Activated naive CD8-positive, alpha-beta T cell treated with anti-CD3 and anti-CD28 coated beads for 36 hours (primary cell): ENCODE data around the gene DPP10. TPM values are rescaled to one million over a fixed set of nuclear protein-coding genes. Genes with fewer than 3 reads are reported as not detected.
"Not testable (repeated sequence)": the region's sequence is repeated elsewhere in the genome, so short reads cannot be mapped to it uniquely, and the experiment has no call there.

Experiments
- DNase-seq: peaks from one replicate; pipeline ENCODE4 v3.0.0; 2021
- H3K27ac Mint-ChIP-seq: one replicate; pipeline ENCODE4 v1.8.0; 2022; ENCODE audit warnings: mild to moderate bottlenecking, moderate library complexity, mixed read lengths
- H3K27me3 Mint-ChIP-seq: one replicate; pipeline ENCODE4 v1.8.0; 2022; ENCODE audit warnings: mild to moderate bottlenecking, mixed read lengths
- H3K36me3 Mint-ChIP-seq: one replicate; pipeline ENCODE4 v1.8.0; 2021; ENCODE audit warnings: mild to moderate bottlenecking, mixed read lengths
- H3K4me1 Mint-ChIP-seq: one replicate; pipeline ENCODE4 v1.8.0; 2021; ENCODE audit warnings: mixed read lengths
- H3K4me3 Mint-ChIP-seq: one replicate; pipeline ENCODE4 v1.8.0; 2022; ENCODE audit warnings: mild to moderate bottlenecking, moderate library complexity, mixed read lengths
- H3K9me3 Mint-ChIP-seq: one replicate; pipeline ENCODE4 v1.8.0; 2022; ENCODE audit warnings: mixed read lengths
- total RNA-seq, 2 experiments: library from RNA; stranded (reverse); gene quantifications; one replicate each; pipeline ENCODE4 v1.2.3, GENCODE V29; 2021

DPP10 gene
- not detected for total RNA-seq

GRCh38 chr2:114442510-114442909, at the start of gene DPP10:
DPP10 (plus strand) TSS chr2:114442641.
- no peak within 1 kb of the TSS for H3K4me3 Mint-ChIP-seq
- H3K27ac Mint-ChIP-seq: no peak within 1 kb of the TSS
- no peaks in the 10 kb centered on the region for H3K36me3 Mint-ChIP-seq
- no peaks in the 10 kb centered on the region for H3K4me1 Mint-ChIP-seq
- no peaks in the 10 kb centered on the region for H3K9me3 Mint-ChIP-seq
- H3K27me3 Mint-ChIP-seq: peaks cover 15% of the 10 kb centered on the region
- peak; percentile 4 for DNase-seq

GRCh38 chr2:114400890-114401289, 41.6 kb upstream of the DPP10 start:
- no peaks in the 10 kb centered on the region for H3K9me3 Mint-ChIP-seq
- no peaks in the 10 kb centered on the region for H3K36me3 Mint-ChIP-seq
- H3K4me3 Mint-ChIP-seq: no peak overlapping the region
- H3K27ac Mint-ChIP-seq: no peak overlapping the region
- H3K27me3 Mint-ChIP-seq: peaks cover 5% of the 10 kb centered on the region
- DNase-seq: no peak
- H3K4me1 Mint-ChIP-seq: no peaks in the 10 kb centered on the region

- peaks cover 10% of the 10 kb centered on the region for H3K9me3 Mint-ChIP-seq
- no peaks in the 10 kb centered on the region for H3K36me3 Mint-ChIP-seq
- H3K4me1 Mint-ChIP-seq: no peaks in the 10 kb centered on the region
- no peak overlapping the region for H3K4me3 Mint-ChIP-seq
- DNase-seq: no peak
- H3K27ac Mint-ChIP-seq: no peak overlapping the region
- peaks cover 5% of the 10 kb centered on the region for H3K27me3 Mint-ChIP-seq
Observed at GRCh38 chr2:114405247-114406116, 37.0 kb upstream of the DPP10 start.

GRCh38 chr2:114406347-114406746, 36.1 kb upstream of the DPP10 start:
- Mint-ChIP-seq H3K9me3 (peaks cover 13% of the 10 kb centered on the region), H3K27me3 (peaks cover 5% of the 10 kb centered on the region), H3K4me3 (no peak overlapping the region), H3K36me3 (no peaks in the 10 kb centered on the region), H3K4me1 (no peaks in the 10 kb centered on the region), H3K27ac (no peak overlapping the region)
- DNase-seq: no peak

GRCh38 chr2:114407353-114407752, 35.1 kb upstream of the DPP10 start:
- DNase-seq, H3K4me1 Mint-ChIP-seq, H3K27me3 Mint-ChIP-seq, H3K36me3 Mint-ChIP-seq, H3K4me3 Mint-ChIP-seq, H3K27ac Mint-ChIP-seq: not testable (repeated sequence)
- peaks cover 13% of the 10 kb centered on the region for H3K9me3 Mint-ChIP-seq

- Mint-ChIP-seq H3K36me3 (no peaks in the 10 kb centered on the region), H3K9me3 (no peaks in the 10 kb centered on the region), H3K4me1 (no peaks in the 10 kb centered on the region), H3K4me3 (no peak overlapping the region), H3K27ac (no peak overlapping the region), H3K27me3 (peaks cover 12% of the 10 kb centered on the region)
- no peak for DNase-seq
Observed at GRCh38 chr2:114421781-114422180, 20.7 kb upstream of the DPP10 start.

- no peaks in the 10 kb centered on the region for H3K9me3 Mint-ChIP-seq
- H3K4me1 Mint-ChIP-seq: no peaks in the 10 kb centered on the region
- DNase-seq: no peak
- H3K4me3 Mint-ChIP-seq: no peak overlapping the region
- peaks cover 6% of the 10 kb centered on the region for H3K27me3 Mint-ChIP-seq
- H3K36me3 Mint-ChIP-seq: no peaks in the 10 kb centered on the region
- H3K27ac Mint-ChIP-seq: no peak overlapping the region
Observed at GRCh38 chr2:114424699-114425098, 17.7 kb upstream of the DPP10 start.

GRCh38 chr2:114426756-114427155, 15.7 kb upstream of the DPP10 start:
- no peaks in the 10 kb centered on the region for H3K36me3 Mint-ChIP-seq
- no peak for DNase-seq
- no peaks in the 10 kb centered on the region for H3K9me3 Mint-ChIP-seq
- no peak overlapping the region for H3K4me3 Mint-ChIP-seq
- H3K27ac Mint-ChIP-seq: no peak overlapping the region
- no peaks in the 10 kb centered on the region for H3K27me3 Mint-ChIP-seq
- no peaks in the 10 kb centered on the region for H3K4me1 Mint-ChIP-seq

GRCh38 chr2:114436329-114436728, 6.1 kb upstream of the DPP10 start:
- Mint-ChIP-seq H3K9me3 (peaks cover 2% of the 10 kb centered on the region), H3K27me3 (peaks cover 9% of the 10 kb centered on the region), H3K4me3 (no peak overlapping the region), H3K36me3 (no peaks in the 10 kb centered on the region), H3K27ac (no peak overlapping the region), H3K4me1 (no peaks in the 10 kb centered on the region)
- no peak for DNase-seq

- Mint-ChIP-seq H3K9me3 (no peaks in the 10 kb centered on the region), H3K27me3 (peaks cover 18% of the 10 kb centered on the region), H3K4me1 (no peaks in the 10 kb centered on the region), H3K27ac (no peak overlapping the region), H3K4me3 (no peak overlapping the region), H3K36me3 (no peaks in the 10 kb centered on the region)
- DNase-seq: no peak
Observed at GRCh38 chr2:114446571-114446970, 4.1 kb downstream of the DPP10 start.

GRCh38 chr2:114450639-114451038, 8.2 kb downstream of the DPP10 start:
- no peaks in the 10 kb centered on the region for H3K4me1 Mint-ChIP-seq
- H3K9me3 Mint-ChIP-seq: peaks cover 4% of the 10 kb centered on the region
- no peak for DNase-seq
- no peaks in the 10 kb centered on the region for H3K36me3 Mint-ChIP-seq
- peaks cover 12% of the 10 kb centered on the region for H3K27me3 Mint-ChIP-seq
- no peak overlapping the region for H3K4me3 Mint-ChIP-seq
- H3K27ac Mint-ChIP-seq: no peak overlapping the region

GRCh38 chr2:114456566-114456965, 14.1 kb downstream of the DPP10 start:
- no peak for DNase-seq
- peaks cover 5% of the 10 kb centered on the region for H3K27me3 Mint-ChIP-seq
- H3K4me3 Mint-ChIP-seq: no peak overlapping the region
- peaks cover 4% of the 10 kb centered on the region for H3K9me3 Mint-ChIP-seq
- H3K27ac Mint-ChIP-seq: no peak overlapping the region
- H3K36me3 Mint-ChIP-seq: no peaks in the 10 kb centered on the region
- H3K4me1 Mint-ChIP-seq: no peaks in the 10 kb centered on the region

- DNase-seq: no peak
- no peaks in the 10 kb centered on the region for H3K36me3 Mint-ChIP-seq
- peaks cover 4% of the 10 kb centered on the region for H3K9me3 Mint-ChIP-seq
- H3K27me3 Mint-ChIP-seq: peaks cover 5% of the 10 kb centered on the region
- H3K27ac Mint-ChIP-seq: no peak overlapping the region
- H3K4me3 Mint-ChIP-seq: no peak overlapping the region
- H3K4me1 Mint-ChIP-seq: no peaks in the 10 kb centered on the region
Observed at GRCh38 chr2:114457956-114458355, 15.5 kb downstream of the DPP10 start.

- no peaks in the 10 kb centered on the region for H3K36me3 Mint-ChIP-seq
- peaks cover 5% of the 10 kb centered on the region for H3K27me3 Mint-ChIP-seq
- DNase-seq: no peak
- no peak overlapping the region for H3K27ac Mint-ChIP-seq
- H3K4me1 Mint-ChIP-seq: no peaks in the 10 kb centered on the region
- no peaks in the 10 kb centered on the region for H3K9me3 Mint-ChIP-seq
- H3K4me3 Mint-ChIP-seq: no peak overlapping the region
Observed at GRCh38 chr2:114461116-114461515, 18.7 kb downstream of the DPP10 start.

- no peaks in the 10 kb centered on the region for H3K36me3 Mint-ChIP-seq
- no peaks in the 10 kb centered on the region for H3K9me3 Mint-ChIP-seq
- no peaks in the 10 kb centered on the region for H3K4me1 Mint-ChIP-seq
- H3K4me3 Mint-ChIP-seq: no peak overlapping the region
- DNase-seq: no peak
- H3K27ac Mint-ChIP-seq: no peak overlapping the region
- H3K27me3 Mint-ChIP-seq: no peaks in the 10 kb centered on the region
Observed at GRCh38 chr2:114464961-114465706, 22.7 kb downstream of the DPP10 start.

- H3K36me3 Mint-ChIP-seq: no peaks in the 10 kb centered on the region
- H3K27ac Mint-ChIP-seq: no peak overlapping the region
- H3K4me1 Mint-ChIP-seq: no peaks in the 10 kb centered on the region
- H3K9me3 Mint-ChIP-seq: no peaks in the 10 kb centered on the region
- no peaks in the 10 kb centered on the region for H3K27me3 Mint-ChIP-seq
- DNase-seq: no peak
- no peak overlapping the region for H3K4me3 Mint-ChIP-seq
Observed at GRCh38 chr2:114468343-114468742, 25.9 kb downstream of the DPP10 start.
